Measurements from ENCODE around the gene PCBP4. TPM values are rescaled to one million over a fixed set of nuclear protein-coding genes. Genes with fewer than 3 reads are reported as not detected.

The PCBP4 gene
- polyA plus RNA-seq, 6 donors from 2014 or later = 3.0 to 5.7 (median 5.0) TPM

DNA sequence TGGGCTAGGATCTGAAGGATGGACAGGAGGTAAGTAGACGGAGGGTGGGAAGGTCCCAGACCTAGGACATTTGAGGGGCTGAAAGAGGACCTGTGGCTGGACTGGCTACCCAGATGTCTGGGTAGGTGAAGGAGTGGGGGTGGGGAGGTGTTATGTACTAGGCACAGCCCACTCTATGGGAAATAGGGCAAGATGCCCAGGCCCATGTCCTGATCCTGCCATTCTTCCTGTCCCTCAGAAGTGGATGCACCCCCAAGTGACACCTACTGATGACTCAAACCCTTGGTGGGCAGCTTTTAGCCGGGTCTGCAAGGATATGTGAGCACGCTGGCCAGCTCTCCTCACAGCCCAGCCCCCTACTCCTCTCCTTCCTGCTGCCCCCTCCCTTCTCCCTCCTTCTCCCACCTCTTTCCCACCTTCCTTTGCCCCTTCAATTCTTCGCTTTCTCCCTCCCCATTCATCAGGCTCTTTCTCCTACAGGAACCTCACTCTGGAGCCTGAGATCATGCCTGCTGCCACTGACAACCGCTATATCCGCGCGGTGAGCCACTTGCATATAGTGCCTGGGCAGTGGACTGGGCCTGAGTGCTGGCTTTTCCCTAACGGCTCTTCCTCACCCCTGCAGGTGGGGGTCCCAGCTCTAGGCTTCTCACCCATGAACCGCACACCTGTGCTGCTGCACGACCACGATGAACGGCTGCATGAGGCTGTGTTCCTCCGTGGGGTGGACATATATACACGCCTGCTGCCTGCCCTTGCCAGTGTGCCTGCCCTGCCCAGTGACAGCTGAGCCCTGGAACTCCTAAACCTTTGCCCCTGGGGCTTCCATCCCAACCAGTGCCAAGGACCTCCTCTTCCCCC is 21.3 kb upstream of the PCBP4 start:
- no peak for DNase-seq
- no peak overlapping the region for H3K4me3 Mint-ChIP-seq
- no peaks in the 10 kb centered on the region for H3K9me3 Mint-ChIP-seq
- H3K27me3 Mint-ChIP-seq = no peaks in the 10 kb centered on the region
- peaks cover 16 to 31% (median 25%) of the 10 kb centered on the region in 3 donors for H3K4me1 Mint-ChIP-seq
- no peak for ATAC-seq (ENCODE audit: low read depth in 2 of 2)
- peak overlapping the region in 2 of 6 donors; percentile 33 to 65 for H3K27ac Mint-ChIP-seq
- H3K36me3 Mint-ChIP-seq = no peaks in the 10 kb centered on the region

DNA sequence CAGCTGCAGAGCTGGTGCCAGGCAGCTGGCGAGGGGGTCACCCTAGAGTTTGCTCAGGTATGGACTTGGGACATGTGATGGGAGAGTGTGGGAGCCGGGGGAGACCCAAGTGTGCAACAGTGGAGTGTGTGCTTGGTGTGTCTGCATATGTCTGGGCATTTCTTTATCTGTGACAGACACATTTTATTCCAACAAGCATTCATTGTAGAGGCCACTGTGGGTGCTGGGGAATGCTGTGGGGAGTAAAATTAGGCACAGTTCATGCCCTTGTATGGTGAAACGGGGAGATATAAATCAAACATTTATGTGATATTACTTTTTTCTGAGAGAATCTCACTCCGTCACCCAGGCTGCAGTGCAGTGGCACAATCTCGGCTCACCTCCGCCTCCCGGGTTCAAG is 20.3 kb upstream of the PCBP4 start:
- DNase-seq = no peak
- H3K27ac Mint-ChIP-seq = peak overlapping the region in 3 of 6 donors; percentile 15 to 29 (median 16)
- peaks cover 20 to 30% (median 30%) of the 10 kb centered on the region in 3 donors for H3K4me1 Mint-ChIP-seq
- no peaks in the 10 kb centered on the region for H3K27me3 Mint-ChIP-seq
- no peak for ATAC-seq (ENCODE audit: low read depth in 2 of 2)
- no peaks in the 10 kb centered on the region for H3K9me3 Mint-ChIP-seq
- no peaks in the 10 kb centered on the region for H3K36me3 Mint-ChIP-seq
- H3K4me3 Mint-ChIP-seq = peak overlapping the region in 2 of 8 donors; percentile 15 to 40

- Mint-ChIP-seq H3K4me3 (peak overlapping the region in 1 of 8 donors; percentile 77), H3K4me1 (peaks cover 22 to 31% (median 31%) of the 10 kb centered on the region in 3 donors), H3K9me3 (no peaks in the 10 kb centered on the region), H3K36me3 (no peaks in the 10 kb centered on the region), H3K27me3 (no peaks in the 10 kb centered on the region), H3K27ac (peak overlapping the region in 4 of 6 donors; percentile 13 to 69 (median 48))
- no peak for DNase-seq
- no peak for ATAC-seq (ENCODE audit: low read depth in 2 of 2)
These were observed 19.0 kb upstream of the PCBP4 start for GRCh38 chr3:51986010-51986947.

GRCh38 chr3:51985063-51985462 is 17.8 kb upstream of the PCBP4 start:
- Mint-ChIP-seq H3K36me3 (no peaks in the 10 kb centered on the region), H3K27ac (peak overlapping the region in 2 of 6 donors; percentile 88), H3K4me1 (peaks cover 27 to 38% (median 33%) of the 10 kb centered on the region in 3 donors), H3K9me3 (no peaks in the 10 kb centered on the region), H3K4me3 (peak overlapping the region in 5 of 8 donors; percentile 66 to 92 (median 77)), H3K27me3 (no peaks in the 10 kb centered on the region)
- DNase-seq (no peak), ATAC-seq (ENCODE audit: low read depth in 2 of 2) (no peak)

DNA sequence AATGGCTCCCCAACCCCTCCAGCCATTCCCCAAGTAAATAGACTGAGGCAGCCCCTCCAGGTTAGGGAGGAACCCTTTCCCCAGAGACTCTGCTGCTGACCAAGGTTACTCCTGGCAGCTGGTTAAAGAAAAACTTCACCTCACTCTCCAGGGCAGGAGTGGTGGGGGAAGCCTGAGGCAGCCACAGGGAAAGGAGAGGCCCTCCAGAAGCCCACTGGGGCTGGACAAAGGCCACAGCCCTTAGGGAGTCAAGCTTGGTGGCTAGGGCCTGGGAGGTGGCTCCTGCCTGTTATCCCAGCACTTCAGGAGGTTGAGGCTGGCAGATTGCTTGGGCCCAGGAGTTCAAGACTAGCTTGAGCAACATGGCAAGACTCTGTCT is 17.0 kb upstream of the PCBP4 start:
- peak overlapping the region; percentile 81 to 96 (median 93) for H3K4me3 Mint-ChIP-seq
- ATAC-seq (ENCODE audit: low read depth in 2 of 2) = no peak
- peak overlapping the region in 3 of 6 donors; percentile 6 to 88 (median 80) for H3K27ac Mint-ChIP-seq

DNA sequence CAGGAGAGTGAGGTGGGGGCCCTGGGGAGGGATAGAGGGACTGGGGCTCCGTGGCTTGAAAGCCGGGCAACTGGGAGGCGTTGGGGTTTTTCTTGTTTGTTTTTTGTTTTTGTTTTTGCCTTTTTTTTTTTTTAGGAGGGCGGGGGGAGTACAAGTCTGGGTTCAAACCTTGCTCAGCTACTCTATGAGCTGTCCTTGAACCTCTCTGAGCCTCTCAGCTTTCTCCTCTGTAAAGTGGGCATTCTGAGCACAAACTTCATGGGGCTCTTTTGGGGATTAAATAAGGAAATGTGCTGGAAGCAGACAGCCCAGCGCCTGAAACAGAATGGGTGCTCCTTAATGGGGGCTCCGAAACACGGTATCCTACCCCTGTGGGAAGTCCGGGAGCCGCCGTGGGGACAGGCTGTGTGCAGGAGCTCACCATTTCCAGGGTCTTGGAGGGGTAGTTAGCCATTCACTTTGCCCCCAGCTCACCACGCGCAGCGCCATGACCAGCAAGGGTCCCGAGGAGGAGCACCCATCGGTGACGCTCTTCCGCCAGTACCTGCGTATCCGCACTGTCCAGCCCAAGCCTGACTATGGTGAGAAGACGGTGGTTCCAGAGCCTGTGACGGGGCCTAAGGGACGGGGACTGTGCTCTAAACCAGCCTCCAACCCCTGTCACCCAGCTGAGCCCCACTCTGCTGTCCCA is 16.5 kb upstream of the PCBP4 start:
- peak overlapping the region; percentile 53 to 95 (median 88) for H3K27ac Mint-ChIP-seq
- H3K4me3 Mint-ChIP-seq = peak overlapping the region; percentile 84 to 96 (median 95)
- no peaks in the 10 kb centered on the region for H3K9me3 Mint-ChIP-seq
- no peaks in the 10 kb centered on the region for H3K36me3 Mint-ChIP-seq
- no peaks in the 10 kb centered on the region for H3K27me3 Mint-ChIP-seq
- DNase-seq (no peak), ATAC-seq (ENCODE audit: low read depth in 2 of 2) (peak in 1 of 2 donors; percentile 13)
- peaks cover 21 to 38% (median 33%) of the 10 kb centered on the region in 3 donors for H3K4me1 Mint-ChIP-seq

More for the DNA sequence above, 17.0 kb upstream of the PCBP4 start:
- no peaks in the 10 kb centered on the region for H3K9me3 Mint-ChIP-seq
- DNase-seq = no peak
- no peaks in the 10 kb centered on the region for H3K27me3 Mint-ChIP-seq
- no peaks in the 10 kb centered on the region for H3K36me3 Mint-ChIP-seq
- H3K4me1 Mint-ChIP-seq = peaks cover 26 to 38% (median 33%) of the 10 kb centered on the region in 3 donors

GRCh38 chr3:51982838-51983577 is 15.8 kb upstream of the PCBP4 start, which contains the start of gene ACY1:
Gene ACY1, plus strand, starts transcription at chr3:51983535. Its CDS starts 530 bp downstream, at chr3:51984065.
- Mint-ChIP-seq H3K36me3 (no peaks in the 10 kb centered on the region), H3K27ac (peak within 1 kb of the TSS; percentile 53 to 98 (median 92)), H3K4me3 (peak within 1 kb of the TSS; percentile 84 to 96 (median 95)), H3K27me3 (no peaks in the 10 kb centered on the region), H3K4me1 (peaks cover 18 to 38% (median 33%) of the 10 kb centered on the region in 3 donors), H3K9me3 (no peaks in the 10 kb centered on the region)
- DNase-seq (peak; percentile 66), ATAC-seq (ENCODE audit: low read depth in 2 of 2) (peak; percentile 79 to 80)

GRCh38 chr3:51982352-51982837 is 15.1 kb upstream of the PCBP4 start:
- Mint-ChIP-seq H3K27ac (peak overlapping the region in 4 of 6 donors; percentile 76 to 98 (median 90)), H3K27me3 (no peaks in the 10 kb centered on the region), H3K4me3 (peak overlapping the region; percentile 84 to 96 (median 95))

GRCh38 chr3:51980253-51980652 is 13.0 kb upstream of the PCBP4 start:
- Mint-ChIP-seq H3K4me3 (no peak overlapping the region), H3K36me3 (no peaks in the 10 kb centered on the region), H3K27ac (no peak overlapping the region), H3K27me3 (no peaks in the 10 kb centered on the region), H3K4me1 (peaks cover 32 to 51% (median 38%) of the 10 kb centered on the region in 3 donors), H3K9me3 (no peaks in the 10 kb centered on the region)
- DNase-seq (no peak), ATAC-seq (ENCODE audit: low read depth in 2 of 2) (no peak)

More at GRCh38 chr3:51982352-51982837, 15.1 kb upstream of the PCBP4 start:
- ATAC-seq (ENCODE audit: low read depth in 2 of 2) (peak; percentile 55 to 61), DNase-seq (peak; percentile 30)
- Mint-ChIP-seq H3K4me1 (peaks cover 19 to 38% (median 34%) of the 10 kb centered on the region in 3 donors), H3K9me3 (no peaks in the 10 kb centered on the region), H3K36me3 (no peaks in the 10 kb centered on the region)

GRCh38 chr3:51978143-51978502 is 10.9 kb upstream of the PCBP4 start:
- DNase-seq (no peak), ATAC-seq (ENCODE audit: low read depth in 2 of 2) (no peak)
- Mint-ChIP-seq H3K27me3 (no peaks in the 10 kb centered on the region), H3K27ac (peak overlapping the region in 1 of 6 donors; percentile 67), H3K4me3 (no peak overlapping the region), H3K36me3 (no peaks in the 10 kb centered on the region), H3K4me1 (peaks cover 31 to 55% (median 41%) of the 10 kb centered on the region in 3 donors), H3K9me3 (no peaks in the 10 kb centered on the region)

DNA sequence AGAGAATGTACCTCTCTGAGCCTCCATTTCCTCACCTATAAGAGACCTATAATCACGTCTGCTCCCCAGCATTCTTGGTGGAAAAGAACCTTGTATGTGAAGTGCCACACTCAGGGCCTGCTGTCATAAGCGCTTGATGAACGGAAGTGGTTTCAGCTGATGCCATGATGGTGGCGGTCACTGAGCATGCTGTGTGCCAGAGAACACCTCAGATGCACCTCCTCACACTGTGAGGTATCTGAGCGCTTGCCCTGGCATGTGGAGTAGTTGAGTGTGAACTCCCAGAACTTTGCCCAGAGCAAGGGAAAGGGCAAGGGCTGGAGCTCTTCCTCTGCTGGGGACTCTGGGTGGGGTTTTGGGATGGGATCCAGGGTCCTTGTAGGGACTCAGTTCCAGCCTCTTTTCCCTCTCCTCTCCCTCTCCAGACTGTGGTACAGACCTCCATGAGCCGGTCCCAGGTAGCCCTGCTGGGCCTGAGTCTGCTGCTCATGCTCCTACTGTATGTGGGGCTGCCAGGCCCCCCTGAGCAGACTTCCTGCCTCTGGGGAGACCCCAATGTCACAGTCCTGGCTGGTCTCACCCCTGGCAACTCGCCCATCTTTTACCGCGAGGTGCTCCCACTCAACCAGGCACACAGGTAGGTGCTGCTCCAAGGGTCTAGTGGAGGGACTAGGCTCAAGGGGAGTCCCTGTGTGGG is 10.3 kb upstream of the PCBP4 start:
- peak overlapping the region in 4 of 6 donors; percentile 53 to 93 (median 85) for H3K27ac Mint-ChIP-seq
- ATAC-seq (ENCODE audit: low read depth in 2 of 2) (no peak), DNase-seq (no peak)
- no peaks in the 10 kb centered on the region for H3K9me3 Mint-ChIP-seq
- no peaks in the 10 kb centered on the region for H3K27me3 Mint-ChIP-seq
- no peaks in the 10 kb centered on the region for H3K36me3 Mint-ChIP-seq
- peak overlapping the region in 5 of 8 donors; percentile 25 to 90 (median 56) for H3K4me3 Mint-ChIP-seq
- H3K4me1 Mint-ChIP-seq = peaks cover 27 to 54% (median 36%) of the 10 kb centered on the region in 3 donors
